B cell (primary cell): Measurements from ENCODE around the gene SCRN1. TPM values are rescaled to one million over a fixed set of nuclear protein-coding genes. Genes with fewer than 3 reads are reported as not detected.

Experiments
- ATAC-seq: fragments of 200-7000 bp; cut with Tn5 transposase; one replicate; pipeline ENCODE4 v1.10.0; 2021; ENCODE audit warnings: low read depth, mild to moderate bottlenecking, moderate number of reproducible peaks, moderate library complexity
- CTCF ChIA-PET: fragments of 350-600 bp; sonication (Branson Sonifier 250); formaldehyde crosslinking; loops from one replicate; lab custom pipeline; 2021; ENCODE audit warnings: antibody characterized with exemption, inconsistent platforms; lab: Charles Lee
- POLR2A ChIA-PET: fragments of 350-600 bp; sonication (Branson Sonifier 250); formaldehyde crosslinking; loops from one replicate; lab custom pipeline; 2021; ENCODE audit warnings: antibody characterized with exemption; lab: Charles Lee
- DNase-seq: peaks from one replicate; pipeline ENCODE4 v3.0.0; 2013
- H2AFZ ChIP-seq: 2 replicates; pipeline ENCODE4 v1.6.1; 2012; ENCODE audit warnings: mild to moderate bottlenecking, low read depth, low read length; ENCODE audit not compliant: insufficient read depth, poor library complexity, severe bottlenecking
- H3K27ac ChIP-seq, 2 donors: 1 replicate in 1 of 2; 2 replicates in 1 of 2; pipeline ENCODE4 v1.5.1; 2012 to 2013; ENCODE audit warnings: low read length in 2 of 2, mild to moderate bottlenecking in 2 of 2, moderate library complexity in 1 of 2
- H3K27me3 ChIP-seq, 4 experiments: fragments of 200-600 bp in 1 of 4; sonication (generic) in 1 of 4; replicated peaks in 1 of 4; 1 replicate in 2 of 4; 2 replicates in 2 of 4; pipeline versions ENCODE4 v1.6.1 to v1.7.0; 2013 to 2016; ENCODE audit warnings: low read length in 3 of 4, mild to moderate bottlenecking in 2 of 4, mixed read lengths in 1 of 4, moderate library complexity in 1 of 4; ENCODE audit not compliant: insufficient read depth in 4 of 4, control insufficient read depth in 3 of 4; ENCODE audit errors: control extremely low read depth in 1 of 4
- H3K36me3 ChIP-seq, 2 experiments: replicated peaks in 1 of 2; 1 replicate in 1 of 2; 2 replicates in 1 of 2; pipeline versions ENCODE4 v1.6.1 to v1.7.1; 2013; ENCODE audit warnings: low read length in 1 of 2; ENCODE audit not compliant: insufficient read depth in 2 of 2, control insufficient read depth in 1 of 2; ENCODE audit errors: control extremely low read depth in 1 of 2, extremely low read depth in 1 of 2
- H3K4me1 ChIP-seq, 2 donors: fragments of 200-600 bp in 1 of 2; sonication (generic) in 1 of 2; 1 replicate in 1 of 2; 2 replicates in 1 of 2; pipeline versions ENCODE4 v1.5.1 to v1.6.1; 2013 to 2017; ENCODE audit warnings: low read length in 2 of 2; ENCODE audit not compliant: control insufficient read depth in 2 of 2, insufficient read depth in 2 of 2
- H3K4me2 ChIP-seq: replicated peaks from 2 replicates; pipeline ENCODE3; 2012; ENCODE audit warnings: mild to moderate bottlenecking, low read depth, low read length; ENCODE audit not compliant: poor library complexity, severe bottlenecking
- H3K4me3 ChIP-seq, 5 experiments: fragments of 200-600 bp in 1 of 5; sonication (generic) in 1 of 5; 1 replicate in 3 of 5; 2 replicates in 2 of 5; pipeline versions ENCODE4 v1.5.1 to v1.7.0; 2011 to 2016; ENCODE audit warnings: low read length in 4 of 5, mild to moderate bottlenecking in 4 of 5, low read depth in 2 of 5, control low read depth in 1 of 5, moderate library complexity in 1 of 5; ENCODE audit not compliant: insufficient read depth in 1 of 5; ENCODE audit errors: control extremely low read depth in 1 of 5, extremely low read depth in 1 of 5
- H3K79me2 ChIP-seq: fragments of 200-600 bp; sonication (generic); one replicate; pipeline ENCODE4 v1.6.0; 2016; ENCODE audit warnings: low read length; ENCODE audit not compliant: control insufficient read depth, insufficient read depth
- H3K9ac ChIP-seq: fragments of 200-600 bp; sonication (generic); 2 replicates; pipeline ENCODE4 v1.6.1; 2017; ENCODE audit warnings: mild to moderate bottlenecking, low read length, moderate library complexity
- H3K9me3 ChIP-seq, 3 donors: one replicate each; pipeline versions ENCODE4 v1.6.1 to v1.7.1; 2013; ENCODE audit warnings: low read length in 2 of 3; ENCODE audit not compliant: control insufficient read depth in 2 of 3, insufficient read depth in 1 of 3; ENCODE audit errors: control extremely low read depth in 1 of 3
- H4K20me1 ChIP-seq: 2 replicates; pipeline ENCODE4 v1.6.0; 2012; ENCODE audit warnings: mild to moderate bottlenecking, low read length; ENCODE audit not compliant: insufficient read depth, control insufficient read depth, poor library complexity, severe bottlenecking
- H3K27ac Mint-ChIP-seq: one replicate; pipeline ENCODE4 v1.8.0; 2021; ENCODE audit warnings: mixed read lengths
- H3K27me3 Mint-ChIP-seq: one replicate; pipeline ENCODE4 v1.8.0; 2021; ENCODE audit warnings: mixed read lengths
- H3K4me1 Mint-ChIP-seq: one replicate; pipeline ENCODE4 v1.8.0; 2021; ENCODE audit warnings: mixed read lengths
- H3K4me3 Mint-ChIP-seq: one replicate; pipeline ENCODE4 v1.8.0; 2021; ENCODE audit warnings: mixed read lengths
- H3K9me3 Mint-ChIP-seq: one replicate; pipeline ENCODE4 v1.8.0; 2022; ENCODE audit warnings: mixed read lengths; ENCODE audit not compliant: insufficient read depth
- EZH2 ChIP-seq: IDR thresholded peaks from 2 replicates; pipeline ENCODE4 v1.6.1; 2012; ENCODE audit warnings: borderline replicate concordance, low read depth, mild to moderate bottlenecking, moderate library complexity, low read length; ENCODE audit not compliant: insufficient read depth, poor library complexity, severe bottlenecking
- WGBS: methylation state at CpG from one replicate; pipeline ENCODE4 v1.1.5; 2013; ENCODE audit warnings: missing lambda C conversion rate; ENCODE audit not compliant: insufficient coverage; 5-methylcytosine and 5-hydroxymethylcytosine counted together
- intact Hi-C: fragments of 100-400 bp; cut with micrococcal nuclease; formaldehyde crosslinking; loops from one replicate; pipeline ENCODE4 v1.10.0; 2022
- polyA plus RNA-seq: library from polyadenylated mRNA; depleted of rRNA; stranded (reverse); fragments of >200 nt; gene quantifications from 2 replicates; pipeline ENCODE4 v1.2.3, GENCODE V29; 2012
- total RNA-seq, 2 donors: library from RNA; stranded (reverse); fragments of 120-200 nt in 1 of 2; gene quantifications; 1 replicate in 1 of 2; 2 replicates in 1 of 2; pipeline versions ENCODE4 v1.2.3 to v1.2.4, GENCODE V29; 2013 to 2022
- TF ChIP-seq, protein P1 (sequence below): fragments of 200-600 bp; IDR thresholded peaks from one replicate; pipeline ENCODE4 v1.8.0; 2022; ENCODE audit warnings: antibody characterized with exemption, mild to moderate bottlenecking

The SCRN1 gene
- total and polyA plus RNA-seq, 2 donors (not counting 1 experiment from before 2014, with no cell fraction given): 16.6 to 66.6 TPM

DNA sequence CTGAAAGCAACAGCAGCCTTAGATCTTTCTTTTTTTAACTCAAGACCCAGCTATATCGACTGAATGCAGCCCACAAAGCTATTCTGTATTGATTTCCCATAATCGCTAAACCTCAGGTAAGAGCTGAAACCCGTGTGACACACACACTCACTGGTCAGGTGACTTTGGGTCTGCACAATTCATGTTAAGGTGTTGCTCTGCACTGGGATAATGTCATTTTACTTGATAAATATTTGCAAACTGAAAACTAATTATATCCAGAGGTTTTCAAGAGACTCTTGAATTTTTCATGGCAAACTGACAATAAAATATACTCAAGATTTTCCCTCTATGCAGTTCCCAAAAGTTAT, 33.1 kb downstream of the SCRN1 start:
- WGBS: 0% methylated on average over 1 of the region's 3 CpGs
- DNase-seq: no peak
- Mint-ChIP-seq H3K4me1 (peaks cover 32% of the 10 kb centered on the region), H3K9me3 (no peaks in the 10 kb centered on the region), H3K27me3 (no peaks in the 10 kb centered on the region), H3K27ac (peak overlapping the region; percentile 67), H3K4me3 (peak overlapping the region; percentile 46)
- Histone ChIP-seq H3K9ac (peak overlapping the region; percentile 14), H3K27me3 (no peaks in the 10 kb centered on the region), H3K36me3 (peaks cover 2 to 5% of the 10 kb centered on the region in 2 experiments), H3K4me2 (peak overlapping the region; percentile 49), H3K79me2 (no peaks in the 10 kb centered on the region), H3K27ac (peak overlapping the region in 1 of 2 donors; percentile 34), H2AFZ (peak overlapping the region; percentile 16), H4K20me1 (peaks cover 5% of the 10 kb centered on the region), H3K4me3 (no peak overlapping the region), H3K4me1 (peaks cover 14 to 20% of the 10 kb centered on the region in 2 donors), H3K9me3 (no peaks in the 10 kb centered on the region)
- TF ChIP-seq EZH2: no peak
- TF ChIP-seq, protein P1, sequence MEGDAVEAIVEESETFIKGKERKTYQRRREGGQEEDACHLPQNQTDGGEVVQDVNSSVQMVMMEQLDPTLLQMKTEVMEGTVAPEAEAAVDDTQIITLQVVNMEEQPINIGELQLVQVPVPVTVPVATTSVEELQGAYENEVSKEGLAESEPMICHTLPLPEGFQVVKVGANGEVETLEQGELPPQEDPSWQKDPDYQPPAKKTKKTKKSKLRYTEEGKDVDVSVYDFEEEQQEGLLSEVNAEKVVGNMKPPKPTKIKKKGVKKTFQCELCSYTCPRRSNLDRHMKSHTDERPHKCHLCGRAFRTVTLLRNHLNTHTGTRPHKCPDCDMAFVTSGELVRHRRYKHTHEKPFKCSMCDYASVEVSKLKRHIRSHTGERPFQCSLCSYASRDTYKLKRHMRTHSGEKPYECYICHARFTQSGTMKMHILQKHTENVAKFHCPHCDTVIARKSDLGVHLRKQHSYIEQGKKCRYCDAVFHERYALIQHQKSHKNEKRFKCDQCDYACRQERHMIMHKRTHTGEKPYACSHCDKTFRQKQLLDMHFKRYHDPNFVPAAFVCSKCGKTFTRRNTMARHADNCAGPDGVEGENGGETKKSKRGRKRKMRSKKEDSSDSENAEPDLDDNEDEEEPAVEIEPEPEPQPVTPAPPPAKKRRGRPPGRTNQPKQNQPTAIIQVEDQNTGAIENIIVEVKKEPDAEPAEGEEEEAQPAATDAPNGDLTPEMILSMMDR: no peak
- no peak for ATAC-seq
- ChIA-PET CTCF (interaction anchor here (0.8 to 5.4 kb wide), 6 partner anchors 13 to 118 kb away, joined by 3 to 48 read pairs (median 7); no protein-coding TSS in a partner anchor), POLR2A (no interaction called here)
- intact Hi-C loops: loop anchor here (2.0 kb wide), 1 partner anchor 106 kb away; no protein-coding TSS in a partner anchor

DNA sequence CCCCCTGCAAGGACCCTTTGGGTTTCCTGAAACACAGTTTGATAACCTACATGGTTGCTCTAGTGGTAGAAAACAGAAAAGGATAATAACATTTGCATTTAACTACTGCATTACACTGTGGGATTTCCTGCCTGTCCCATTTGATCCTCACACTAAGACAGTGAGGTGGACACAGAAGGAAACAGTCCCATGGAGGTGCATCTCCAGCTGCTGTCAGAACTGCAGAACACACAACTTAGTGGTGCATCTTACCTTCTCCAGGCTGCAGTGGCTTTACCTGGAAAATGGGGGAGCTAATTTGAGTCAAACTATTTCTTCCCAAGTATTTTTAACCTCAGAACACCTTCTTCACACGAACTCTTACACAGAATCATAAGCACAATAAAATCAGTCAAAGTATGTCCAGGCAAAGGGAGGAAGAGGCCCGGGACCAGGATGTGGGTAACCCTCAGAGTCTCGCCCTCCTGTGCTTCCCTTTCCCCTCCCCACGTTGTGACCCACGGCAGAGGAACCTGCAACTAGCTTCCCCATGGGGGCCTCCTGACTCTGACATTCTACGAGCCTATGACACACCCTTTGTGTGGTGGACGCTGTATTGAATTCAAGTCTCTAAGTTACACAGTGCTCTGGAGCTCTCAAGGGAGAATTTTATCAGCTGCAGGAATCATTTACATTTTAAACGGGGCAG, 33.7 kb downstream of the SCRN1 start:
- Histone ChIP-seq H2AFZ (peak overlapping the region; percentile 16), H3K36me3 (peaks cover 2 to 10% of the 10 kb centered on the region in 2 experiments), H3K4me1 (peaks cover 14 to 20% of the 10 kb centered on the region in 2 donors), H3K9me3 (peaks cover 0 to 4% (median 0%) of the 10 kb centered on the region in 3 donors), H3K4me3 (no peak overlapping the region), H3K27me3 (no peaks in the 10 kb centered on the region), H3K79me2 (no peaks in the 10 kb centered on the region), H3K4me2 (peak overlapping the region; percentile 49), H3K27ac (peak overlapping the region in 1 of 2 donors; percentile 34), H4K20me1 (peaks cover 5% of the 10 kb centered on the region), H3K9ac (peak overlapping the region; percentile 14)
- ATAC-seq (peak; percentile 77), DNase-seq (peak; percentile 42)
- TF ChIP-seq EZH2: no peak
- TF ChIP-seq, protein P1: no peak
- peak overlapping the region; percentile 67 for H3K27ac Mint-ChIP-seq
- H3K27me3 Mint-ChIP-seq: no peaks in the 10 kb centered on the region
- H3K4me1 Mint-ChIP-seq: peaks cover 32% of the 10 kb centered on the region
- ChIA-PET POLR2A (no interaction called here), CTCF (interaction anchor here (0.7 to 5.4 kb wide), 7 partner anchors 13 to 119 kb away, joined by 3 to 48 read pairs (median 5); no protein-coding TSS in a partner anchor)
- intact Hi-C loops: loop anchor here (2.0 kb wide), 1 partner anchor 107 kb away; no protein-coding TSS in a partner anchor
- H3K9me3 Mint-ChIP-seq: no peaks in the 10 kb centered on the region
- WGBS: 4% methylated on average over 4 of the region's 8 CpGs
- H3K4me3 Mint-ChIP-seq: peak overlapping the region; percentile 46
